ENCODE measurements around the gene GALNT17.

DNA sequence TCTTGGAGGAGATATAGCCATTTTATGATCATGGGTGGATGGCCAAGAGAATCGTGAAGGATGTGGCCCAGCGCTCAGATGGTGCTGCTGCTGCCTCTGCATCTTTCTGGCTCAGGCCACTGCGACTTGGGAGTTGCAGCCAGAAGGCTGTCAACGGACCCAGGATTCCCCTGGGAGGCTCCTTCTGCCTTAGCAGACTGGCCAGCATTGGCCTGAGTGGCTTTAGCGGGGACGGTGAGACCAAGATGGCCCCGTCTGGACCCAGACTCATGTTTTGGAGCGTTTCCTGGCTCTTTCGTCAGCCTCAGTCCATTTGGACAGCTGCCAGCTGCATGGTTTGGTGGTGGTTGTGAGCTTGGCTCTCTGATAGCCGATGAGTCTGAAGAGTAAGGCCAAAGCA is 97.2 kb downstream of the GALNT17 start:
- TF ChIP-seq POLR2A (IDR thresholded peaks at IDR 0.05) = no peak
- TF ChIP-seq, protein P1, sequence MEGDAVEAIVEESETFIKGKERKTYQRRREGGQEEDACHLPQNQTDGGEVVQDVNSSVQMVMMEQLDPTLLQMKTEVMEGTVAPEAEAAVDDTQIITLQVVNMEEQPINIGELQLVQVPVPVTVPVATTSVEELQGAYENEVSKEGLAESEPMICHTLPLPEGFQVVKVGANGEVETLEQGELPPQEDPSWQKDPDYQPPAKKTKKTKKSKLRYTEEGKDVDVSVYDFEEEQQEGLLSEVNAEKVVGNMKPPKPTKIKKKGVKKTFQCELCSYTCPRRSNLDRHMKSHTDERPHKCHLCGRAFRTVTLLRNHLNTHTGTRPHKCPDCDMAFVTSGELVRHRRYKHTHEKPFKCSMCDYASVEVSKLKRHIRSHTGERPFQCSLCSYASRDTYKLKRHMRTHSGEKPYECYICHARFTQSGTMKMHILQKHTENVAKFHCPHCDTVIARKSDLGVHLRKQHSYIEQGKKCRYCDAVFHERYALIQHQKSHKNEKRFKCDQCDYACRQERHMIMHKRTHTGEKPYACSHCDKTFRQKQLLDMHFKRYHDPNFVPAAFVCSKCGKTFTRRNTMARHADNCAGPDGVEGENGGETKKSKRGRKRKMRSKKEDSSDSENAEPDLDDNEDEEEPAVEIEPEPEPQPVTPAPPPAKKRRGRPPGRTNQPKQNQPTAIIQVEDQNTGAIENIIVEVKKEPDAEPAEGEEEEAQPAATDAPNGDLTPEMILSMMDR (IDR thresholded peaks at IDR 0.05) = no peak

All from uterus (tissue), 2 donors.